K562 (cell line): ENCODE measurements around the gene SUCO. TPM values are rescaled to one million over a fixed set of nuclear protein-coding genes. Genes with fewer than 3 reads are reported as not detected.

Source experiments
- BRF1 ChIP-seq: IDR thresholded peaks from 3 replicates; pipeline ENCODE4 v1.6.1; 2011; ENCODE audit warnings: borderline replicate concordance, mild to moderate bottlenecking; ENCODE audit not compliant: insufficient read length; ENCODE audit errors: extremely low read depth
- COPS2 ChIP-seq: fragments of 450-650 bp; conservative IDR thresholded peaks from 2 replicates; pipeline ENCODE4 v1.6.1; 2016; ENCODE audit warnings: mild to moderate bottlenecking, moderate library complexity
- DMBX1 ChIP-seq: fragments of 250-450 bp; sonication (Bioruptor Pico); IDR thresholded peaks from 2 replicates; pipeline ENCODE4 v1.8.0; 2022; ENCODE audit warnings: inconsistent platforms, mild to moderate bottlenecking, moderate library complexity, borderline replicate concordance
- HDGF ChIP-seq: fragments of 450-650 bp; IDR thresholded peaks from 2 replicates; pipeline ENCODE4 v1.6.1; 2016
- MEF2D ChIP-seq: conservative IDR thresholded peaks from 2 replicates; pipeline ENCODE4 v1.6.1; 2016; ENCODE audit warnings: low read depth, missing genetic modification characterization, missing compliant biosample characterization
- POLR3G ChIP-seq: IDR thresholded peaks from 2 replicates; pipeline ENCODE4 v1.6.1; 2011; ENCODE audit not compliant: insufficient read length, insufficient replicate concordance; ENCODE audit errors: extremely low read depth
- TCF7 ChIP-seq: sonication (generic); IDR thresholded peaks from 2 replicates; pipeline ENCODE4 v1.6.1; 2016; ENCODE audit warnings: antibody characterized with exemption, borderline replicate concordance
- polyA plus RNA-seq, 8 experiments: library from polyadenylated mRNA; depleted of rRNA in 4 of 8; stranded (reverse) in 5 of 8; unstranded in 3 of 8; fragments of >200 nt; fragmentation: Nextera tagmentation in 2 of 8; fragmentation: Illumina TruSeq in 1 of 8; extraction: Ambion mirVana in 2 of 8; extraction: Trizol in 1 of 8; gene quantifications; 2 replicates each; pipeline versions ENCODE4 v1.2.1 to v1.2.3, GENCODE V29; 2011 to 2014; ENCODE audit warnings: inconsistent platforms in 1 of 8, missing spikeins in 1 of 8
- total RNA-seq, 7 experiments: library from RNA; depleted of rRNA in 6 of 7; stranded (reverse); fragments of >200 nt in 6 of 7; fragmentation: Illumina TruSeq in 2 of 7; extraction: Trizol in 2 of 7; gene quantifications; 2 replicates each; pipeline versions ENCODE4 v1.2.1 to v1.2.3, GENCODE V29; 2011 to 2021; ENCODE audit warnings: low replicate concordance in 1 of 7
- TF ChIP-seq, protein P1 (sequence below): fragments of 150-350 bp; IDR thresholded peaks from 2 replicates; pipeline ENCODE4 v1.6.1; 2014; ENCODE audit warnings: low read depth, mild to moderate bottlenecking, low read length, borderline replicate concordance
- TF ChIP-seq, protein P2 (sequence below): fragments of 250-450 bp; sonication (Bioruptor Pico); IDR thresholded peaks from 2 replicates; pipeline ENCODE4 v1.5.0; 2021; ENCODE audit warnings: mild to moderate bottlenecking, moderate library complexity
- TF ChIP-seq, protein P3 (sequence below): IDR thresholded peaks from 2 replicates; pipeline ENCODE4 v1.6.1; 2014; ENCODE audit warnings: antibody characterized with exemption
- TF ChIP-seq, protein P4 (sequence below), 2 experiments: fragments of 450-650 bp in 1 of 2; IDR thresholded peaks; 2 replicates each; pipeline ENCODE4 v1.6.1; 2011 to 2017; ENCODE audit warnings: low read depth in 2 of 2, antibody characterized with exemption in 1 of 2, borderline replicate concordance in 1 of 2, low read length in 1 of 2, mild to moderate bottlenecking in 1 of 2, mixed read lengths in 1 of 2; ENCODE audit not compliant: control insufficient read depth in 1 of 2

The SUCO gene
- total and polyA plus RNA-seq, 9 of the 15 experiments (the other 6 are each of a cell fraction or from before 2014, with no cell fraction given) = 2.5 to 20.6 (median 14.3) TPM

DNA sequence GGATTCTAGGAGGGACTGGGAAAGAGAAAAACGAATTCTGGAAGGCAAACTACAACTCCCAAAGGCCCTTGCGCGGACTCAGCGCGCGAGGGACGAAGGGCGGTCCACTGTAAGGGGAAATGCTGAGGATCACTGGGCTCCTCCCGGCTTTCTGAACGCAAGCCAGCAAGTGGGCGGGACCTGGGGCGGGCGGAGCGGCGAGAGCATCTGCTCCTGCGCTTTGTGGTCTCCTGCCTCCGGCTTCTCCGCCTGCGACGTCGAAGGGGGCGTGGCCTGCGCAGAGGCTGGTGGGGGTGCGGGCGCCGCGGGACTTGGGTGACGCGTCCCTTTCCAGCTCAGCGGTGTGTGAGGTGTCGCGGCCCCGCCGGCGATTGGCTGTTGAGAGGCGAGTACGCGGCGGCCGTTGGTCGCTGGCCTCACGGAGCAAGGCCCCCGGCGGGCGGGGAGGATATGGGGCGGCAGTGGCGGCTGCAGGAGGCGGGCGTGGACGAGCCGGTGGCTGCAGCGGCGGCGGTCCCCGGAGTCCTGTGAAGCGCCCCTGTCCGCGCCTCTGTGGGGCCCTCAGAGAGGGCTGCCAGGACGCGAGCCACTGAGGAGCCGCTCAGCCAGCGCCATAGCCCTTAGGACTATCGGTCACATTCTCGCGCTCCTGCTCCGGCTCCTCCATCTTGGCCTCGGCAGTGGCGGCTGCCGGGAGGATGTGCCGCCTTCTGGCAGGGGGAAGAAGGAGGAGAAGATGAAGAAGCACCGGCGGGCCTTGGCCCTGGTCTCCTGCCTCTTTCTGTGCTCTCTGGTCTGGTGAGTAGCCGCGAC, at the start of gene SUCO (continued):
- TF ChIP-seq, protein P1, sequence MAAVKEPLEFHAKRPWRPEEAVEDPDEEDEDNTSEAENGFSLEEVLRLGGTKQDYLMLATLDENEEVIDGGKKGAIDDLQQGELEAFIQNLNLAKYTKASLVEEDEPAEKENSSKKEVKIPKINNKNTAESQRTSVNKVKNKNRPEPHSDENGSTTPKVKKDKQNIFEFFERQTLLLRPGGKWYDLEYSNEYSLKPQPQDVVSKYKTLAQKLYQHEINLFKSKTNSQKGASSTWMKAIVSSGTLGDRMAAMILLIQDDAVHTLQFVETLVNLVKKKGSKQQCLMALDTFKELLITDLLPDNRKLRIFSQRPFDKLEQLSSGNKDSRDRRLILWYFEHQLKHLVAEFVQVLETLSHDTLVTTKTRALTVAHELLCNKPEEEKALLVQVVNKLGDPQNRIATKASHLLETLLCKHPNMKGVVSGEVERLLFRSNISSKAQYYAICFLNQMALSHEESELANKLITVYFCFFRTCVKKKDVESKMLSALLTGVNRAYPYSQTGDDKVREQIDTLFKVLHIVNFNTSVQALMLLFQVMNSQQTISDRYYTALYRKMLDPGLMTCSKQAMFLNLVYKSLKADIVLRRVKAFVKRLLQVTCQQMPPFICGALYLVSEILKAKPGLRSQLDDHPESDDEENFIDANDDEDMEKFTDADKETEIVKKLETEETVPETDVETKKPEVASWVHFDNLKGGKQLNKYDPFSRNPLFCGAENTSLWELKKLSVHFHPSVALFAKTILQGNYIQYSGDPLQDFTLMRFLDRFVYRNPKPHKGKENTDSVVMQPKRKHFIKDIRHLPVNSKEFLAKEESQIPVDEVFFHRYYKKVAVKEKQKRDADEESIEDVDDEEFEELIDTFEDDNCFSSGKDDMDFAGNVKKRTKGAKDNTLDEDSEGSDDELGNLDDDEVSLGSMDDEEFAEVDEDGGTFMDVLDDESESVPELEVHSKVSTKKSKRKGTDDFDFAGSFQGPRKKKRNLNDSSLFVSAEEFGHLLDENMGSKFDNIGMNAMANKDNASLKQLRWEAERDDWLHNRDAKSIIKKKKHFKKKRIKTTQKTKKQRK = no peak
- no peak for TF ChIP-seq TCF7
- TF ChIP-seq BRF1 = no peak
- TF ChIP-seq, protein P2, sequence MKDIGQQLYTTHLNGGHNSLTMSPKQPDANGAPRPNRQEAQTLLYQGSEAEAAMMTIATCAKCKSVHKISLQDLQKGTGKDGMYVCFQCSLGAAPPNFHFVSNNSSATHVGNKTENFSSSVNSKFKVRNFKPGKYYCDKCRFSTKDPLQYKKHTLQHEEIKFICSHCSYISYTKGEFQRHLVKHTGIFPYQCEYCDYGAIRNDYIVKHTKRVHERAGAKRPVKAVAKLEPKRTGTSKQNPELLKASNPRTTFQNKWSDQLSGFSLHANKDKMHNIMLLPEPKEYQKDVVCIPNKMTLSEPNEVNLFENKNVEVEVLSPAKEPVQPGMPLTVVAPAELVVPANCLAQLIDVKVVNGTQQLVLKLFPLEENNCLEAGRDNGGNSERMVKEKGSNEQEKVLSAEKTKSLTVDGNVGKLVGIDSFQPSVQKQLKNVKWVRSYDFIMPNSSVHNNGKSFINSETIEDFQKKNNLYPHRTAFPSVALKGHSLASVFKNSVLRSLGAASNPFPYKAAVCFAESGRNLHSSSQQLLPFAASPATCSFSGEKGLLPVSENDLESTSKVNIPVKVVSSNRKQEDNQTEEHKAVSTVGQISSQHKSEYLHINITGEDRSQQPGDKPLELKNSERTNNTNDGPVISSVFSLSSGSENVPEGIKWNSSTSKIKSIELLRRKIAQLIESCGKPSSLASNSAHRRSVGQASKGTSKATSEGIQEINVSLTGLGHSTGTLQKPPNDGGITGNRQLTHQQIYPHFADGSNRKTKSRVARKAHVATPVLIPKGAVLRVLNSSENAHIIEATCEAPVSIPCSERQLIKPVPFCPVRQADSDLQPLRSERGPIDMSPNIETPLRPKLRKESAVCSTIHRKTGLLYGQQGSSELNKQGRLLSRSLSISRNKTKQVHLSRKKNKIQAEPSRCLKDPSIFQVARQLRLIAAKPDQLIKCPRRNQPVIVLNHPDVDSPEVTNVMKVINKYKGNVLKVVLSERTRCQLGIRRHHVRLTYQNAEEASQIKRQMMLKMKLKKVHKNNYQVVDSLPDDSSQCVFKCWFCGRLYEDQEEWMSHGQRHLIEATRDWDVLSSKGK (CRISPR knock-in tag) = no peak
- TF ChIP-seq, protein P3, sequence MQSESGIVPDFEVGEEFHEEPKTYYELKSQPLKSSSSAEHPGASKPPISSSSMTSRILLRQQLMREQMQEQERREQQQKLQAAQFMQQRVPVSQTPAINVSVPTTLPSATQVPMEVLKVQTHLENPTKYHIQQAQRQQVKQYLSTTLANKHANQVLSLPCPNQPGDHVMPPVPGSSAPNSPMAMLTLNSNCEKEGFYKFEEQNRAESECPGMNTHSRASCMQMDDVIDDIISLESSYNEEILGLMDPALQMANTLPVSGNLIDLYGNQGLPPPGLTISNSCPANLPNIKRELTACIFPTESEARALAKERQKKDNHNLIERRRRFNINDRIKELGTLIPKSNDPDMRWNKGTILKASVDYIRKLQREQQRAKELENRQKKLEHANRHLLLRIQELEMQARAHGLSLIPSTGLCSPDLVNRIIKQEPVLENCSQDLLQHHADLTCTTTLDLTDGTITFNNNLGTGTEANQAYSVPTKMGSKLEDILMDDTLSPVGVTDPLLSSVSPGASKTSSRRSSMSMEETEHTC = no peak; the same call in 1 of the 2 replicates
- TF ChIP-seq HDGF = peak; percentile 89
- TF ChIP-seq POLR3G = no peak
- TF ChIP-seq, protein P4, sequence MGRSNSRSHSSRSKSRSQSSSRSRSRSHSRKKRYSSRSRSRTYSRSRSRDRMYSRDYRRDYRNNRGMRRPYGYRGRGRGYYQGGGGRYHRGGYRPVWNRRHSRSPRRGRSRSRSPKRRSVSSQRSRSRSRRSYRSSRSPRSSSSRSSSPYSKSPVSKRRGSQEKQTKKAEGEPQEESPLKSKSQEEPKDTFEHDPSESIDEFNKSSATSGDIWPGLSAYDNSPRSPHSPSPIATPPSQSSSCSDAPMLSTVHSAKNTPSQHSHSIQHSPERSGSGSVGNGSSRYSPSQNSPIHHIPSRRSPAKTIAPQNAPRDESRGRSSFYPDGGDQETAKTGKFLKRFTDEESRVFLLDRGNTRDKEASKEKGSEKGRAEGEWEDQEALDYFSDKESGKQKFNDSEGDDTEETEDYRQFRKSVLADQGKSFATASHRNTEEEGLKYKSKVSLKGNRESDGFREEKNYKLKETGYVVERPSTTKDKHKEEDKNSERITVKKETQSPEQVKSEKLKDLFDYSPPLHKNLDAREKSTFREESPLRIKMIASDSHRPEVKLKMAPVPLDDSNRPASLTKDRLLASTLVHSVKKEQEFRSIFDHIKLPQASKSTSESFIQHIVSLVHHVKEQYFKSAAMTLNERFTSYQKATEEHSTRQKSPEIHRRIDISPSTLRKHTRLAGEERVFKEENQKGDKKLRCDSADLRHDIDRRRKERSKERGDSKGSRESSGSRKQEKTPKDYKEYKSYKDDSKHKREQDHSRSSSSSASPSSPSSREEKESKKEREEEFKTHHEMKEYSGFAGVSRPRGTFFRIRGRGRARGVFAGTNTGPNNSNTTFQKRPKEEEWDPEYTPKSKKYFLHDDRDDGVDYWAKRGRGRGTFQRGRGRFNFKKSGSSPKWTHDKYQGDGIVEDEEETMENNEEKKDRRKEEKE (IDR thresholded peaks at IDR 0.05; ENCODE audit: borderline replicate concordance in 1 of 2, control insufficient read depth in 1 of 2, low read depth in 2 of 2, low read length in 1 of 2) = no peak
- no peak for TF ChIP-seq MEF2D
- no peak for TF ChIP-seq COPS2
- peak; percentile 17; the same call in 1 of the 2 replicates for TF ChIP-seq DMBX1 (CRISPR knock-in tag)
